Hepatocyte (in vitro differentiated cells): ENCODE measurements around the gene ROBO1. TPM values are rescaled to one million over a fixed set of nuclear protein-coding genes. Genes with fewer than 3 reads are reported as not detected.

Experiments used
- DNase-seq: peaks from one replicate; pipeline ENCODE4 v3.0.0-alpha.2; 2016; ENCODE audit warnings: low spot score
- H2AFZ ChIP-seq: fragments of 200-600 bp; sonication (generic); 2 replicates; pipeline ENCODE4 v1.6.0; 2016; ENCODE audit warnings: antibody characterized with exemption, mild to moderate bottlenecking
- H3K27ac ChIP-seq: fragments of 200-600 bp; sonication (generic); 2 replicates; pipeline ENCODE4 v1.5.1; 2016; ENCODE audit warnings: mild to moderate bottlenecking
- H3K27me3 ChIP-seq: fragments of 200-600 bp; sonication (generic); 2 replicates; pipeline ENCODE4 v1.6.1; 2016
- H3K36me3 ChIP-seq: fragments of 200-600 bp; sonication (generic); replicated peaks from 2 replicates; pipeline ENCODE4 v1.5.1; 2016; ENCODE audit warnings: low read depth; ENCODE audit not compliant: insufficient read depth
- H3K4me1 ChIP-seq: fragments of 200-600 bp; sonication (generic); 2 replicates; pipeline ENCODE4 v1.5.1; 2016; ENCODE audit warnings: mild to moderate bottlenecking, moderate library complexity; ENCODE audit not compliant: insufficient read depth
- H3K4me2 ChIP-seq: fragments of 200-600 bp; sonication (generic); 2 replicates; pipeline ENCODE4 v1.6.0; 2016
- H3K4me3 ChIP-seq: fragments of 200-600 bp; sonication (generic); 2 replicates; pipeline ENCODE4 v1.5.1; 2016; ENCODE audit warnings: mild to moderate bottlenecking
- H3K79me2 ChIP-seq: fragments of 200-600 bp; sonication (generic); 2 replicates; pipeline ENCODE4 v1.6.0; 2017; ENCODE audit warnings: mild to moderate bottlenecking
- H3K9me2 ChIP-seq: fragments of 200-600 bp; sonication (generic); replicated peaks from 2 replicates; pipeline ENCODE4 v1.6.0; 2017; ENCODE audit warnings: mild to moderate bottlenecking; ENCODE audit not compliant: insufficient read depth
- H3K9me3 ChIP-seq: fragments of 200-600 bp; sonication (generic); 2 replicates; pipeline ENCODE4 v1.5.1; 2016; ENCODE audit warnings: low read depth, mild to moderate bottlenecking
- H4K20me1 ChIP-seq: fragments of 200-600 bp; sonication (generic); 2 replicates; pipeline ENCODE4 v1.6.0; 2016; ENCODE audit warnings: mild to moderate bottlenecking; ENCODE audit not compliant: insufficient read depth, poor library complexity, severe bottlenecking
- EZH2 ChIP-seq: fragments of 200-600 bp; sonication (generic); IDR thresholded peaks from 2 replicates; pipeline ENCODE4 v1.6.1; 2016; ENCODE audit warnings: antibody characterized with exemption, mild to moderate bottlenecking, borderline replicate concordance
- EZH2phosphoT487 ChIP-seq: fragments of 200-600 bp; sonication (generic); IDR thresholded peaks from one replicate; pipeline ENCODE4 v1.6.1; 2018; ENCODE audit warnings: antibody characterized with exemption, mild to moderate bottlenecking, low read depth, moderate library complexity; ENCODE audit not compliant: unreplicated experiment, severe bottlenecking
- WGBS: methylation state at CpG from one replicate; pipeline ENCODE4 v1.1.6; 2016; ENCODE audit warnings: low lambda C conversion rate; ENCODE audit errors: missing lambda C conversion rate; 5-methylcytosine and 5-hydroxymethylcytosine counted together
- polyA plus RNA-seq: library from polyadenylated mRNA; unstranded; fragments of >200 nt; fragmentation: Nextera tagmentation; extraction: Ambion mirVana; gene quantifications from 2 replicates; pipeline ENCODE4 v1.2.1, GENCODE V29; 2016
- total RNA-seq: library from RNA; depleted of rRNA; stranded (reverse); fragments of >200 nt; gene quantifications from 2 replicates; pipeline ENCODE4 v1.2.3, GENCODE V29; 2014
- TF ChIP-seq, protein P1 (sequence below): fragments of 200-600 bp; sonication (generic); IDR thresholded peaks from 2 replicates; pipeline ENCODE4 v1.5.1; 2016; ENCODE audit warnings: antibody characterized with exemption, mild to moderate bottlenecking; ENCODE audit not compliant: poor library complexity

ROBO1 gene
- total and polyA plus RNA-seq, 2 experiments from 2014 or later, result 13.6 to 44.3 TPM

GRCh38 chr3:78605178-78605577 is 1162.6 kb downstream of the ROBO1 start:
- WGBS, result 92% methylated on average over 2 of the region's 2 CpGs
- Histone ChIP-seq H3K4me2 (no peak overlapping the region), H3K27ac (no peak overlapping the region), H3K9me2 (no peaks in the 10 kb centered on the region), H3K9me3 (no peaks in the 10 kb centered on the region), H4K20me1 (no peaks in the 10 kb centered on the region), H3K4me3 (no peak overlapping the region), H2AFZ (no peak overlapping the region), H3K4me1 (no peaks in the 10 kb centered on the region), H3K36me3 (peaks cover 3% of the 10 kb centered on the region), H3K79me2 (no peaks in the 10 kb centered on the region), H3K27me3 (no peaks in the 10 kb centered on the region)
- no peak for TF ChIP-seq EZH2phosphoT487
- DNase-seq, result no peak

GRCh38 chr3:78604341-78604740 is 1163.5 kb downstream of the ROBO1 start:
- no peaks in the 10 kb centered on the region for H3K79me2 ChIP-seq
- WGBS, result 95% methylated on average over 3 of the region's 3 CpGs
- H3K9me2 ChIP-seq, result no peaks in the 10 kb centered on the region
- H3K4me3 ChIP-seq, result no peak overlapping the region
- H2AFZ ChIP-seq, result no peak overlapping the region
- H3K36me3 ChIP-seq, result peaks cover 3% of the 10 kb centered on the region
- no peaks in the 10 kb centered on the region for H3K27me3 ChIP-seq
- no peak for DNase-seq
- H3K9me3 ChIP-seq, result no peaks in the 10 kb centered on the region
- no peak for TF ChIP-seq EZH2phosphoT487
- TF ChIP-seq, protein P1, sequence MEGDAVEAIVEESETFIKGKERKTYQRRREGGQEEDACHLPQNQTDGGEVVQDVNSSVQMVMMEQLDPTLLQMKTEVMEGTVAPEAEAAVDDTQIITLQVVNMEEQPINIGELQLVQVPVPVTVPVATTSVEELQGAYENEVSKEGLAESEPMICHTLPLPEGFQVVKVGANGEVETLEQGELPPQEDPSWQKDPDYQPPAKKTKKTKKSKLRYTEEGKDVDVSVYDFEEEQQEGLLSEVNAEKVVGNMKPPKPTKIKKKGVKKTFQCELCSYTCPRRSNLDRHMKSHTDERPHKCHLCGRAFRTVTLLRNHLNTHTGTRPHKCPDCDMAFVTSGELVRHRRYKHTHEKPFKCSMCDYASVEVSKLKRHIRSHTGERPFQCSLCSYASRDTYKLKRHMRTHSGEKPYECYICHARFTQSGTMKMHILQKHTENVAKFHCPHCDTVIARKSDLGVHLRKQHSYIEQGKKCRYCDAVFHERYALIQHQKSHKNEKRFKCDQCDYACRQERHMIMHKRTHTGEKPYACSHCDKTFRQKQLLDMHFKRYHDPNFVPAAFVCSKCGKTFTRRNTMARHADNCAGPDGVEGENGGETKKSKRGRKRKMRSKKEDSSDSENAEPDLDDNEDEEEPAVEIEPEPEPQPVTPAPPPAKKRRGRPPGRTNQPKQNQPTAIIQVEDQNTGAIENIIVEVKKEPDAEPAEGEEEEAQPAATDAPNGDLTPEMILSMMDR, result no peak
- TF ChIP-seq EZH2, result no peak
- H4K20me1 ChIP-seq, result no peaks in the 10 kb centered on the region
- H3K27ac ChIP-seq, result no peak overlapping the region
- no peak overlapping the region for H3K4me2 ChIP-seq
- no peaks in the 10 kb centered on the region for H3K4me1 ChIP-seq

GRCh38 chr3:78601249-78601648 is 1166.5 kb downstream of the ROBO1 start:
- no peak overlapping the region for H2AFZ ChIP-seq
- TF ChIP-seq, protein P1, result no peak
- no peak for TF ChIP-seq EZH2
- TF ChIP-seq EZH2phosphoT487, result no peak
- H3K4me1 ChIP-seq, result no peaks in the 10 kb centered on the region
- no peaks in the 10 kb centered on the region for H3K9me3 ChIP-seq
- H3K36me3 ChIP-seq, result peaks cover under 1% of the 10 kb centered on the region
- H4K20me1 ChIP-seq, result no peaks in the 10 kb centered on the region
- 91% methylated on average over 2 of the region's 2 CpGs for WGBS
- no peak overlapping the region for H3K4me2 ChIP-seq
- no peaks in the 10 kb centered on the region for H3K79me2 ChIP-seq
- no peaks in the 10 kb centered on the region for H3K9me2 ChIP-seq
- H3K4me3 ChIP-seq, result no peak overlapping the region
- no peak for DNase-seq
- H3K27me3 ChIP-seq, result no peaks in the 10 kb centered on the region
- H3K27ac ChIP-seq, result no peak overlapping the region

DNA sequence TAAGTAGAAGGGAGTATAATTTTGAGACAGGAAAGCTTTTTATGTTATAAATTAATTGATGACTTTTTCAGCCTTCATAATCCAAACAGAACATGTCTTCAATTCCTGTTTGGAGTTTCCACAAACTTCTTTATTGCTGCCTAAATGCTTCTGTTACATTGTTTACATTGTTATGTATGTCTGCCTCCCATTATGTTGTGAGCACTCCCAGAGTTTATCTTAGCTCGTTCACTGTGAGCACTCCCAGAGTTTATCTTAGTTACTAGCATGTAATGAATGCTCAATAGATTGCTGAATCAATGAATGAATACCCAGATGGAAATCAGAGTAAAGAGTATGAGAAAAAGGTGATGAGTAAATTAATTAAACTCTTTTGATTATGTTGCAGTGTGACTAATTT is 1178.0 kb downstream of the ROBO1 start:
- Histone ChIP-seq H4K20me1 (no peaks in the 10 kb centered on the region), H3K4me2 (no peak overlapping the region), H2AFZ (no peak overlapping the region), H3K36me3 (no peaks in the 10 kb centered on the region), H3K4me1 (peaks cover 4% of the 10 kb centered on the region), H3K27me3 (no peaks in the 10 kb centered on the region), H3K9me3 (no peaks in the 10 kb centered on the region), H3K27ac (no peak overlapping the region), H3K79me2 (no peaks in the 10 kb centered on the region), H3K9me2 (no peaks in the 10 kb centered on the region), H3K4me3 (no peak overlapping the region)
- 7% methylated on average over 1 of the region's 1 CpG for WGBS
- TF ChIP-seq, protein P1, result no peak
- no peak for TF ChIP-seq EZH2phosphoT487
- TF ChIP-seq EZH2, result no peak
- no peak for DNase-seq
